ENCODE results near the gene PCDH1. TPM values are rescaled to one million over a fixed set of nuclear protein-coding genes. Genes with fewer than 3 reads are reported as not detected.

The PCDH1 gene
- total and polyA plus RNA-seq, 2 of the 8 experiments (the other 6 are each of a cell fraction or from before 2014, with no cell fraction given): 101 to 102 TPM

- TF ChIP-seq HDAC6 (IDR thresholded peaks at IDR 0.05; ENCODE audit: low read depth, low read length): no peak
- no peak for TF ChIP-seq YY1 (IDR thresholded peaks at IDR 0.05; ENCODE audit: low read depth, low read length)
- TF ChIP-seq SUZ12 (IDR thresholded peaks at IDR 0.05; ENCODE audit: low read length): no peak
- no peak for TF ChIP-seq SP2 (IDR thresholded peaks at IDR 0.05; ENCODE audit: low read length)
- no peak for TF ChIP-seq TAF7 (optimal IDR thresholded peaks at IDR 0.05; ENCODE audit: borderline replicate concordance, low read depth, low read length)
- TF ChIP-seq CEBPB (IDR thresholded peaks at IDR 0.05; ENCODE audit: low read depth, low read length): no peak
- TF ChIP-seq CHD2 (IDR thresholded peaks at IDR 0.05; ENCODE audit: low read length): no peak
- H2BK20ac ChIP-seq (ENCODE audit: low read length): peak overlapping the region; percentile 77; the same call in 1 of the 2 replicates
- H3K18ac ChIP-seq (ENCODE audit: extremely low read depth, low read length): peak overlapping the region; percentile 34; the same call in 1 of the 2 replicates
- no peak overlapping the region for H4K91ac ChIP-seq (replicated peaks; ENCODE audit: insufficient read length, low read length)
- H4K8ac ChIP-seq (ENCODE audit: extremely low read depth, insufficient read depth, low read length): no peak overlapping the region
- no peaks in the 10 kb centered on the region for H4K20me1 ChIP-seq (replicated peaks in 1 of 2; ENCODE audit: control insufficient read depth in 1 of 2, insufficient read depth in 2 of 2, low read length in 2 of 2)
- H2BK5ac ChIP-seq (ENCODE audit: low read depth, low read length): peak overlapping the region; percentile 19; the same call in 1 of the 2 replicates
- H3K9ac ChIP-seq (replicated peaks in 1 of 4; ENCODE audit: extremely low read depth in 1 of 4, low read depth in 3 of 4, low read length in 3 of 4): no peak overlapping the region
- H3K4me2 ChIP-seq (ENCODE audit: insufficient read depth in 1 of 2, low read depth in 2 of 2, low read length in 2 of 2): no peak overlapping the region
- peaks cover 4% of the 10 kb centered on the region; the same call in 1 of the 2 replicates for H3K23me2 ChIP-seq (ENCODE audit: low read depth, low read length)
- H3K27me3 ChIP-seq (replicated peaks in 1 of 4; ENCODE audit: control insufficient read depth in 3 of 4, extremely low read depth in 1 of 4, insufficient read depth in 3 of 4, low read length in 3 of 4): no peaks in the 10 kb centered on the region; a peak in 1 of 7 replicates
- H3K9me3 ChIP-seq (ENCODE audit: insufficient read depth in 2 of 2, low read depth in 1 of 2, low read length in 1 of 2): no peaks in the 10 kb centered on the region
- H3K14ac ChIP-seq (ENCODE audit: insufficient read length): no peak overlapping the region
- POLR2A ChIA-PET (ENCODE audit: partially characterized antibody): interaction anchor here (0.5 to 4.3 kb wide), 4 partner anchors 36 to 1694 kb away, joined by 4 to 41 read pairs (median 11); partner anchors contain the start of gene PCDH1
- H3K56ac ChIP-seq (replicated peaks; ENCODE audit: insufficient read length, low read depth, low read length): no peak overlapping the region
- H2AK5ac ChIP-seq (ENCODE audit: low read depth, low read length): no peak overlapping the region; the same call in 1 of the 2 replicates
- WGBS, 2 experiments (ENCODE audit: extremely low coverage in 1 of 2, insufficient coverage in 1 of 2, insufficient read length in 1 of 2, insufficient replicate concordance in 2 of 2, low coverage in 1 of 2, low lambda C conversion rate in 2 of 2, missing lambda C conversion rate in 1 of 2): 82% methylated on average over 15 of the region's 15 CpGs; no CpG with 5 or more reads in 1 of the 2 experiments
- no peak for DNase-seq (ENCODE audit: low read depth in 1 of 2, low spot score in 2 of 2)
- H2BK15ac ChIP-seq (ENCODE audit: low read length): peak overlapping the region; percentile 81
- FAIRE-seq: no peak
- H2AFZ ChIP-seq (ENCODE audit: low read length): no peak overlapping the region
- peaks cover 21 to 48% (median 30%) of the 10 kb centered on the region in 4 experiments for H3K4me1 ChIP-seq (replicated peaks in 1 of 4; ENCODE audit: control insufficient read depth in 3 of 4, insufficient read depth in 4 of 4, low read length in 3 of 4)
- H3K27ac ChIP-seq (ENCODE audit: low read depth, low read length): no peak overlapping the region
- peak overlapping the region; percentile 13; the same call in 1 of the 2 replicates for H2BK12ac ChIP-seq (ENCODE audit: low read depth, low read length)
- H3K36me3 ChIP-seq (ENCODE audit: control insufficient read depth in 2 of 4, insufficient read depth in 4 of 4, low read length in 3 of 4): no peaks in the 10 kb centered on the region
- no peaks in the 10 kb centered on the region for H3K79me2 ChIP-seq (ENCODE audit: control insufficient read depth in 1 of 2, insufficient read depth in 2 of 2, low read length in 2 of 2)
- H3K23ac ChIP-seq (ENCODE audit: insufficient read length): no peak overlapping the region
- no peak overlapping the region for H2BK120ac ChIP-seq (replicated peaks; ENCODE audit: low read depth, low read length)
- no peaks in the 10 kb centered on the region for H3K79me1 ChIP-seq (ENCODE audit: low read depth, low read length)
- no peak overlapping the region for H3K4me3 ChIP-seq (ENCODE audit: extremely low read depth in 1 of 4, insufficient read depth in 2 of 4, low read depth in 3 of 4, low read length in 4 of 4)
- CTCF ChIA-PET (ENCODE audit: partially characterized antibody): interaction anchor here (0.5 to 20.5 kb wide), 8 partner anchors 13 to 160 kb away, joined by 3 to 345 read pairs (median 42); partner anchors contain the start of genes PCDH1 and RNF14
- H3K4ac ChIP-seq (replicated peaks; ENCODE audit: insufficient read length, low read depth, low read length): no peak overlapping the region
- H4K5ac ChIP-seq (ENCODE audit: insufficient read length, low read depth, low read length): no peak overlapping the region
Measured at GRCh38 chr5:141809380-141810096, 68.7 kb downstream of the PCDH1 start.

All from H1 (cell line).